GM12878 (cell line): Measurements from ENCODE around the gene CCDC83.
"Not testable (repeated sequence)": the region's sequence is repeated elsewhere in the genome, so short reads cannot be mapped to it uniquely, and the experiment has no call there.

Experiments used
- EP300 ChIP-seq, 2 experiments: fragments of 150-350 bp in 1 of 2; IDR thresholded peaks; 2 replicates each; pipeline ENCODE4 v1.6.1; 2011 to 2012; ENCODE audit warnings: low read depth in 2 of 2, low read length in 2 of 2, borderline replicate concordance in 1 of 2, improper control_type of control experiment in 1 of 2, inconsistent platforms in 1 of 2; ENCODE audit not compliant: control insufficient read depth in 1 of 2
- ETV6 ChIP-seq, 2 experiments: fragments of 450-650 bp in 1 of 2; IDR thresholded peaks in 1 of 2; conservative IDR thresholded peaks in 1 of 2; 2 replicates each; pipeline ENCODE4 v1.6.1; 2014; ENCODE audit warnings: antibody characterized with exemption in 1 of 2, borderline replicate concordance in 1 of 2, low read depth in 1 of 2, mild to moderate bottlenecking in 1 of 2, moderate library complexity in 1 of 2
- FOXK2 ChIP-seq: fragments of 450-650 bp; IDR thresholded peaks from 2 replicates; pipeline ENCODE4 v1.6.1; 2017; ENCODE audit warnings: mild to moderate bottlenecking, moderate library complexity
- GABPA ChIP-seq: IDR thresholded peaks from 2 replicates; pipeline ENCODE4 v1.6.1; 2014; ENCODE audit warnings: antibody characterized with exemption, low read depth, mild to moderate bottlenecking, inconsistent platforms
- MYC ChIP-seq: IDR thresholded peaks from 2 replicates; pipeline ENCODE4 v1.6.1; 2011; ENCODE audit warnings: mild to moderate bottlenecking, low read length, moderate library complexity, inconsistent platforms; ENCODE audit not compliant: insufficient read depth, insufficient replicate concordance, insufficient read length, severe bottlenecking
- NFXL1 ChIP-seq: fragments of 450-650 bp; IDR thresholded peaks from 2 replicates; pipeline ENCODE4 v1.6.1; 2017; ENCODE audit warnings: antibody characterized with exemption, mild to moderate bottlenecking, borderline replicate concordance
- NRF1 ChIP-seq: conservative IDR thresholded peaks from 2 replicates; pipeline ENCODE4 v1.6.1; 2011; ENCODE audit warnings: mild to moderate bottlenecking, low read depth, low read length, improper control_type of control experiment
- PML ChIP-seq: IDR thresholded peaks from 2 replicates; pipeline ENCODE4 v1.6.1; 2012; ENCODE audit warnings: low read length, inconsistent platforms
- POLR2A ChIP-seq: IDR thresholded peaks from 2 replicates; pipeline ENCODE4 v1.6.1; 2011; ENCODE audit warnings: low read depth, mild to moderate bottlenecking, low read length
- RFX5 ChIP-seq: IDR thresholded peaks from 2 replicates; pipeline ENCODE4 v1.6.1; 2011; ENCODE audit warnings: low read depth, low read length, improper control_type of control experiment
- ZNF274 ChIP-seq: IDR thresholded peaks from one replicate; pipeline ENCODE4 v1.8.0; 2011; ENCODE audit not compliant: insufficient read length, insufficient read depth
- TF ChIP-seq, protein P1 (sequence below): IDR thresholded peaks from 2 replicates; pipeline ENCODE4 v1.6.1; 2012; ENCODE audit warnings: low read depth, low read length, improper control_type of control experiment
- TF ChIP-seq, protein P2 (sequence below), 3 experiments: IDR thresholded peaks in 2 of 3; conservative IDR thresholded peaks in 1 of 3; 2 replicates each; pipeline ENCODE4 v1.5.1; 2011; ENCODE audit warnings: low read depth in 3 of 3, low read length in 3 of 3, mild to moderate bottlenecking in 3 of 3, control low read depth in 2 of 3, moderate library complexity in 2 of 3, inconsistent platforms in 1 of 3, mixed read lengths in 1 of 3; ENCODE audit not compliant: control insufficient read depth in 2 of 3, insufficient read depth in 1 of 3; ENCODE audit errors: extremely low read depth in 1 of 3

DNA sequence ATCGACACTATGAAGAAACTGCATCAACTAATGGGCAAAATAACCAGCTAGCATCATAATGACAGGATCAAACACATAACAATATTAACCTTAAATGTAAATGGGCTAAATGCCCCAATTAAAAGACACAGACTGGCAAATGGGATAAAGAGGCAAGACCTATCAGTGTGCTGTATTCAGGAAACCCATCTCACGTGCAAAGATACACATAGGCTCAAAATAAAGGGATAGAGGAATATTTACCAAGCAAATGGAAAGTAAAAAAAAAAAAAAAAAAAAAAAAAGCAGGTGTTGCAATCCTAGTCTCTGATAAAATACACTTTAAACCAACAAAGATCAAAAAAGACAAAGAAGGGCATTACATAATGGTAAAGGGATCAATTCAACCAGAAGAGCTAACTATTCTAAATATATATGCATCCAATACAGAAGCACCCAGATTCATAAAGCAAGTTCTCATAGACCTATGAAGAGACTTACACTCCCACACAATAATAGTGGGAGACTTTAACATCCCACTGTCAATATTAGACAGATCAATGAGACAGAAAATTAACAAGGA lies 71.6 kb downstream of the CCDC83 start:
- not testable (repeated sequence) for TF ChIP-seq POLR2A; NFXL1; GABPA; PML; ETV6 (conservative IDR thresholded peaks at IDR 0.05 in 1 of 2, IDR thresholded peaks at IDR 0.05 in 1 of 2; ENCODE audit: borderline replicate concordance in 1 of 2, low read depth in 1 of 2); EP300 (IDR thresholded peaks at IDR 0.05; ENCODE audit: borderline replicate concordance in 1 of 2, control insufficient read depth in 1 of 2, low read depth in 2 of 2, low read length in 2 of 2); ZNF274; FOXK2; MYC; RFX5; NRF1
- TF ChIP-seq, protein P1, sequence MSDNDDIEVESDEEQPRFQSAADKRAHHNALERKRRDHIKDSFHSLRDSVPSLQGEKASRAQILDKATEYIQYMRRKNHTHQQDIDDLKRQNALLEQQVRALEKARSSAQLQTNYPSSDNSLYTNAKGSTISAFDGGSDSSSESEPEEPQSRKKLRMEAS: not testable (repeated sequence)
- TF ChIP-seq, protein P2, sequence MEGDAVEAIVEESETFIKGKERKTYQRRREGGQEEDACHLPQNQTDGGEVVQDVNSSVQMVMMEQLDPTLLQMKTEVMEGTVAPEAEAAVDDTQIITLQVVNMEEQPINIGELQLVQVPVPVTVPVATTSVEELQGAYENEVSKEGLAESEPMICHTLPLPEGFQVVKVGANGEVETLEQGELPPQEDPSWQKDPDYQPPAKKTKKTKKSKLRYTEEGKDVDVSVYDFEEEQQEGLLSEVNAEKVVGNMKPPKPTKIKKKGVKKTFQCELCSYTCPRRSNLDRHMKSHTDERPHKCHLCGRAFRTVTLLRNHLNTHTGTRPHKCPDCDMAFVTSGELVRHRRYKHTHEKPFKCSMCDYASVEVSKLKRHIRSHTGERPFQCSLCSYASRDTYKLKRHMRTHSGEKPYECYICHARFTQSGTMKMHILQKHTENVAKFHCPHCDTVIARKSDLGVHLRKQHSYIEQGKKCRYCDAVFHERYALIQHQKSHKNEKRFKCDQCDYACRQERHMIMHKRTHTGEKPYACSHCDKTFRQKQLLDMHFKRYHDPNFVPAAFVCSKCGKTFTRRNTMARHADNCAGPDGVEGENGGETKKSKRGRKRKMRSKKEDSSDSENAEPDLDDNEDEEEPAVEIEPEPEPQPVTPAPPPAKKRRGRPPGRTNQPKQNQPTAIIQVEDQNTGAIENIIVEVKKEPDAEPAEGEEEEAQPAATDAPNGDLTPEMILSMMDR (IDR thresholded peaks at IDR 0.05 in 2 of 3, conservative IDR thresholded peaks at IDR 0.05 in 1 of 3; ENCODE audit: control insufficient read depth in 2 of 3, extremely low read depth in 1 of 3, insufficient read depth in 1 of 3, low read depth in 3 of 3, low read length in 3 of 3): not testable (repeated sequence)
